T-helper 2 cell treated with Interferon-gamma antibody and Interleukin-4, amounts not matched to agents 100 ng/mL and 5 ng/mL, for 36 hours (primary cell): ENCODE data around the gene APC. TPM values are rescaled to one million over a fixed set of nuclear protein-coding genes. Genes with fewer than 3 reads are reported as not detected.

Experiments
- intact Hi-C: fragments of 100-400 bp; cut with micrococcal nuclease; formaldehyde crosslinking; loops from one replicate; pipeline ENCODE4 v1.15.1; 2023
- total RNA-seq: library from RNA; stranded (reverse); gene quantifications from 2 replicates; pipeline ENCODE4 v1.2.3, GENCODE V29; 2022

The APC gene
- total RNA-seq, 1 donor from 2014 or later, result 24.5 TPM

DNA sequence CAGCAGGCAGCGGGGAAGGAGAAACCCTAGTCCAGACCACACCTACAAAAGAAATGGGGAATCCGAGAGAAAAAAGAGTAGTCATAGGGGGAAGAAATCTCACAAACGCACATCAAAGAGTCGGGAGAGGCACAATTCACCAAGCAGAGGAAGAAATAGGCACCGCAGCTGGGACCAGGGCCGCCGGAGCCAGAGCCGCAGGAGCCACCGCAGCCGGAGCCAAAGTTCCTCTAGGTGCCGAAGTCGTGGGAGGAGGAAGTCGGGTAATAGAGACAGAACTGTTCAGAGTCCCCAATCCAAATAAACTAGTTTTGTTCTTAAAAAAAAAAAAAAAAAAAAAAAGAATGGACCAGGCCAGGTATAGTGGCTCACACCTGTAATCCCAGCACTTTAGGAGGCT, 155.1 kb downstream of the APC start:
- intact Hi-C loops, result no loop called here

- intact Hi-C loops, result no loop called here
These were observed 158.0 kb downstream of the APC start for GRCh38 chr5:112895682-112896081.

Other genes starting within 250 kb of the APC start
- gene SRP19, start 123.4 kb downstream of the APC start, total RNA-seq, result 67.3 and 70.7 TPM in 2 replicates
- gene REEP5, start 184.3 kb downstream of the APC start, total RNA-seq, result 84.3 and 84.8 TPM in 2 replicates
- 99.1 and 103 TPM in 2 replicates for gene DCP2, start 238.9 kb downstream of the APC start, total RNA-seq